Inferior parietal cortex (tissue), 1 donor: Measurements from ENCODE around the gene MORC2.

ENCODE experiments used
- DNase-seq: peaks from one replicate; pipeline ENCODE4 v3.0.0-alpha.2; 2016; ENCODE audit errors: extremely low spot score

The MORC2 gene

GRCh38 chr22:30949934-30950660, 18.5 kb downstream of the MORC2 start:
- DNase-seq, result no peak

GRCh38 chr22:30948930-30949342, 19.6 kb downstream of the MORC2 start:
- no peak for DNase-seq

GRCh38 chr22:30947816-30948454, 20.6 kb downstream of the MORC2 start:
- peak; percentile 68 for DNase-seq

- peak; percentile 40 for DNase-seq
These were observed 21.3 kb downstream of the MORC2 start for GRCh38 chr22:30947173-30947815.

- no peak for DNase-seq
These were observed 22.2 kb downstream of the MORC2 start for GRCh38 chr22:30946354-30946753.

GRCh38 chr22:30945653-30946052, 22.9 kb downstream of the MORC2 start:
- DNase-seq, result no peak

GRCh38 chr22:30944986-30945385, 23.6 kb downstream of the MORC2 start:
- no peak for DNase-seq

- DNase-seq, result no peak
These were observed 25.2 kb downstream of the MORC2 start for GRCh38 chr22:30943368-30943767.

GRCh38 chr22:30941363-30941740, 27.2 kb downstream of the MORC2 start:
- DNase-seq, result no peak

GRCh38 chr22:30940685-30941362, 27.8 kb downstream of the MORC2 start:
- no peak for DNase-seq

GRCh38 chr22:30934053-30934452, 34.5 kb downstream of the MORC2 start:
- no peak for DNase-seq

- DNase-seq, result no peak
These were observed 35.1 kb downstream of the MORC2 start for GRCh38 chr22:30933457-30933856.

GRCh38 chr22:30932661-30933060, 35.9 kb downstream of the MORC2 start:
- DNase-seq, result no peak

- no peak for DNase-seq
These were observed 36.9 kb downstream of the MORC2 start for GRCh38 chr22:30931541-30932300.

- DNase-seq, result no peak
These were observed 38.3 kb downstream of the MORC2 start for GRCh38 chr22:30930228-30930627.

GRCh38 chr22:30928401-30928800, 40.2 kb downstream of the MORC2 start:
- no peak for DNase-seq

GRCh38 chr22:30927806-30928205, 40.8 kb downstream of the MORC2 start:
- DNase-seq, result no peak

GRCh38 chr22:30926706-30927105, 41.9 kb downstream of the MORC2 start:
- DNase-seq, result no peak

- no peak for DNase-seq
These were observed 42.9 kb downstream of the MORC2 start for GRCh38 chr22:30925667-30926066.

- no peak for DNase-seq
These were observed 45.2 kb downstream of the MORC2 start for GRCh38 chr22:30923168-30923900.

GRCh38 chr22:30922151-30922611, 46.4 kb downstream of the MORC2 start:
- peak; percentile 31 for DNase-seq
